Effector memory CD8-positive, alpha-beta T cell (primary cell): ENCODE results near the gene MPP2.

Experiments used
- ATAC-seq: fragments of 150-1000 bp; cut with Tn5 transposase; replicated peaks from 2 replicates; pipeline ENCODE4 v1.10.0; 2021; ENCODE audit warnings: mild to moderate bottlenecking, moderate library complexity
- DNase-seq, 3 experiments: peaks; one replicate each; pipeline ENCODE4 v3.0.0; 2021
- H3K27ac Mint-ChIP-seq, 2 donors: one replicate each; pipeline ENCODE4 v1.8.0; 2022; ENCODE audit warnings: mild to moderate bottlenecking in 2 of 2, mixed read lengths in 2 of 2, moderate library complexity in 2 of 2
- H3K27me3 Mint-ChIP-seq, 2 donors: one replicate each; pipeline ENCODE4 v1.8.0; 2022; ENCODE audit warnings: mixed read lengths in 2 of 2
- H3K36me3 Mint-ChIP-seq: one replicate; pipeline ENCODE4 v1.8.0; 2022; ENCODE audit warnings: mild to moderate bottlenecking, moderate library complexity, mixed read lengths; ENCODE audit not compliant: insufficient read depth
- H3K4me1 Mint-ChIP-seq, 2 donors: one replicate each; pipeline ENCODE4 v1.8.0; 2022; ENCODE audit warnings: low read depth in 2 of 2, mixed read lengths in 2 of 2
- H3K4me3 Mint-ChIP-seq, 2 donors: one replicate each; pipeline ENCODE4 v1.8.0; 2022; ENCODE audit warnings: mild to moderate bottlenecking in 2 of 2, mixed read lengths in 2 of 2, moderate library complexity in 2 of 2
- H3K9me3 Mint-ChIP-seq, 2 donors: one replicate each; pipeline ENCODE4 v1.8.0; 2022; ENCODE audit warnings: mixed read lengths in 2 of 2

MPP2 gene

DNA sequence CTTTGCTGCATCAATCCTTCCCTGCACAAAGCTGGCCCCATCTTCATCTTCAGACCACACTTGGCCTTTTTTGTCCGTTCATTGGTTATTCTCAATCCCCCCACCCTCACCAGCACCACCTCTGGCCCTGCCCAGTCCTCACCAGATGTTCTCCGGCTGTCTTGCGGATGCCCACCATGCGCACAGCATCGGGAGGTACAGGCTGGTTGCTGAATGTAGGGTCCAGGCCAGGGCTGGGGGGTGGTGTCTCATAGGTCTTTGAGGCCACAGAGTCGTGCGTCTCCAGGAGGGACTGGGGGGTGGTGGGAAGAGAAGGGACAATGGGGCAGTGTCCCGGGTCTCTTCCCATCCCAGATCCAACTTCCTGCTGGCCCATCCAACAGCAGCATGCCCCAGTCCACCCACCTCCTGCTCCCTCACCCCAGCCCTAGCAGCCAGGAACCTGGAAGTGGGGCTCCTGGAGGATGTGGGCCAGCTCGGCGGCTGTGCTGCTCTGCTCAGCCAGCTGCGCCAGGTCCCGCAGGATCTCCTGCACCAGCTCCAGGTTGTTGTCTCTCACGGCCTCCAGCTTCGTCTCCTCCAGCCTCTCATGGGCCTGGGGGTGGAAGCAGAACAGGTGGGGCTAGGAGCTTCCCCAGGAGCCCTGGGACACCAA, 24.4 kb downstream of the MPP2 start:
- H3K27ac Mint-ChIP-seq = peak overlapping the region in 1 of 2 donors; percentile 62
- H3K36me3 Mint-ChIP-seq = no peaks in the 10 kb centered on the region
- H3K9me3 Mint-ChIP-seq = no peaks in the 10 kb centered on the region
- DNase-seq = no peak
- H3K27me3 Mint-ChIP-seq = peaks cover 22 to 30% of the 10 kb centered on the region in 2 donors
- no peak for ATAC-seq
- peaks cover 3% of the 10 kb centered on the region in 2 donors for H3K4me1 Mint-ChIP-seq
- no peak overlapping the region for H3K4me3 Mint-ChIP-seq

DNA sequence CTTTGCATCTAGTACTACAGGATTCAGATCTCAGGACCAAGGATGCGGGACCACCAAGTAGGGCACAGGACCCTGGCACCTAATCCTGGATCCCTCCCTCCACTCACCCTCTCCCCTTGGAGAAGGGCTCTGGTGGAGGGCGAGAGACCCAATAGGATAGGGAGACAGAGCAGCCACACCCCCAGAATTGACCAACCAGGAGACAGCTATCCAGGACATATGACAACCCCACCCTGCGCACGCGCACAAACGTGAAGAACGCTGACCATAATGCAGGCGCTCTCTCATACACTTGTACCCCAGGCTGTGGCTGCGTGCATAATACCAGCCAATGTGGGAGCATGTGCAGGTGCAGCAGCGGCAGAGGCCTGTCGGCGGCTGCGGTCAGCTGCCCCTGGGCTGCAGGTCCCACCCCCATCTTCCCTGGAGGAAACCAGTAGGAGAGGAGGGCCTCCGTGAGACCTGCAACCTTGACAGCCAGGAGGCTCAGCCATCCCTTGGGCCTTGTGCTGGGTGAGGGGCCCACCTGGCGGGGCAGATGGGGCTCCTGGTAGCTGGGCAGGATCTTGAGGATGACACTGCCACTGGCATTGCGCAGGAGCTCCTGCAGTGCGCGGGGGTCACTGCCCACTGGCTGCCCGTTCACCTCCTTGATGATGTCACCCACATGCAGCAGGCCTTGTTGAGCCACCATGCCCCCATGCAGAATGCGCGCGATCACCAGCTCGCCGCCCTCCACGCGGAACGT, 25.4 kb downstream of the MPP2 start:
- no peaks in the 10 kb centered on the region for H3K36me3 Mint-ChIP-seq
- H3K27ac Mint-ChIP-seq = no peak overlapping the region
- peaks cover 17 to 30% of the 10 kb centered on the region in 2 donors for H3K27me3 Mint-ChIP-seq
- DNase-seq (no peak), ATAC-seq (no peak)
- H3K4me3 Mint-ChIP-seq = no peak overlapping the region
- no peaks in the 10 kb centered on the region for H3K9me3 Mint-ChIP-seq
- peaks cover 3% of the 10 kb centered on the region in 2 donors for H3K4me1 Mint-ChIP-seq

DNA sequence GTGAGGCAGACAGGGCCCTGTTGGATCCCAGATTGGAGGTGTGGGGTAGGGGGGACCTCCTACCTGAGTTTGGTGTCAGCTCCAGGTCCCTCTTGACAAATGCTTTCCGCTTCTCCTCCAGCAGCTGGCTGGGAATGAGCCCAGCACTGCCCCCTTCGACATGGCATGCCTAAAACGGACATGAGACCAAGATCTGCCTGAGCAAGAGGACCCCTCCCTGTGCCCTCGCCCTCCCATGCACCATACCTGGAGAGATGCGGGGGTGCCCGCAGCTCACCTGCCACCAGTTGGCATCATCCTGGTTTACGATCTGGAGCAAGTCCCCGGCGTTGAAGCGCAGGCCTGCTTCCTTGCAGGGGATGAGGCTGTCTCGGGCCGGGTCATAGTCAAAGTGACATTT, 26.2 kb downstream of the MPP2 start:
- H3K27me3 Mint-ChIP-seq = peaks cover 17 to 30% of the 10 kb centered on the region in 2 donors
- H3K4me3 Mint-ChIP-seq = no peak overlapping the region
- no peaks in the 10 kb centered on the region for H3K36me3 Mint-ChIP-seq
- DNase-seq (no peak), ATAC-seq (no peak)
- H3K9me3 Mint-ChIP-seq = no peaks in the 10 kb centered on the region
- peaks cover 3% of the 10 kb centered on the region in 2 donors for H3K4me1 Mint-ChIP-seq
- no peak overlapping the region for H3K27ac Mint-ChIP-seq

DNA sequence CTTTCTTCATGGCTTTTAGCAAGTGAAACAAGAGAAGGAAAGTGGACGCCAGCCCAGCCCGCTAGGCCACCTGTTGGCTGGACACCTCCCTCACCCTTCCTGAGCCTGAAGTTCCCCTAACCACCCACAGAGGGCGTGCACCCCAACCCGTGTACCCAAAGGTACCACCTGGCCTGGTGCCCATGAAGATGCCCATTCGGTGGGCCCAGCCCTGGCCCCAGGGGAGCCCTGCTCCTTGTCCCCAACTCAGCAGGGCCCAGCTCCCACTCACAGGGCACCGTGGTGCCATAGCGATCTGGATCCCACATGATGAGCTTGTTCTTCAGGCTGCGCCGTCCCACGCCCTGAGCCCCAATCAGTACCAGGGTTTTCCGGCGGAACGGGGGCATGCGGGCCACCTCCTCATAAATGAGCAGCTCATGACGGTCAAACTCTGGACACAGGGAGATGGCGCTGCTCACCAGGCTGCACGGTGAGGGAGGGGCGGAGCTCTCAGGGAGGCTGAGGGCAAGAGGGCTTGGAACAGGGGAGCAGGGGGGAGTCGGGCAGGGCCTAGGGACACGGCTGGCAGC, 26.8 kb downstream of the MPP2 start:
- Mint-ChIP-seq H3K27me3 (peaks cover 17 to 30% of the 10 kb centered on the region in 2 donors), H3K9me3 (no peaks in the 10 kb centered on the region), H3K4me1 (peaks cover 3% of the 10 kb centered on the region in 2 donors), H3K27ac (no peak overlapping the region), H3K36me3 (no peaks in the 10 kb centered on the region), H3K4me3 (no peak overlapping the region)
- peak; percentile 53 for ATAC-seq
- DNase-seq = peak; percentile 29 to 38 (median 37)

DNA sequence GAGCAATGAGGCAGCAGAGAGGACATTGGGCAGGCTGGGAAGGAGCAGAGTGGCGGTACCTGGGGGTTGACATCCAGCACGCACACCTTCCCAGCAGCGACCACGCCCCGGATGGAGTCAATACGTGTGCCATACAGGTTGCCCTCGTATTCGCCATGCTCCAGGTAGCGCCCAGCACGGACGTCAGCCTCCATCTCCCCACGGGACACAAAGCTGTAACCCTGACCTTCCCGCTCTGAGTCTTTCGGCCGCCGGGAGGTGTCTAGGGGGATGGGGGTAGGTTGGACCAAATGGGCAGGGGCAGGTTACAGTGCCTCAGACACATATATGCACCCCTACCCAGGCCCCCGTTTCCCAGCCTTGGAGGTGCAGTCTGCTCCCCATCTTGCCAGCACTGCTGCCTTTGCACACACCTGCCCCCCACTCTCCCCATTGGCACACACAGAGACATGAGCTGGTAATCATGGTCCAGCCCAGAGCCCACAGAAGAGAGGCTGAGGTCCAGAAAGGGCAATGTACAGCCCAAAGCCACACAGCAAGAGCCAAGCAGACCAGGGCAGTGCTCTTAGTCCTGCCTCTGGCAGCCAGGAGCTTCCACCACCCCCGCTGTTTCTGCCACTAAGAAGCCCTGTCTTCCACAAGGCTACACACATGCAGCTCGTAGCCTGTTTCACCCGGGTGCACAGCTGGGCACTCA, 27.5 kb downstream of the MPP2 start:
- Mint-ChIP-seq H3K36me3 (no peaks in the 10 kb centered on the region), H3K27me3 (peaks cover 17 to 37% of the 10 kb centered on the region in 2 donors), H3K27ac (no peak overlapping the region), H3K9me3 (no peaks in the 10 kb centered on the region), H3K4me3 (no peak overlapping the region), H3K4me1 (peaks cover 3% of the 10 kb centered on the region in 2 donors)
- DNase-seq (no peak), ATAC-seq (no peak)

DNA sequence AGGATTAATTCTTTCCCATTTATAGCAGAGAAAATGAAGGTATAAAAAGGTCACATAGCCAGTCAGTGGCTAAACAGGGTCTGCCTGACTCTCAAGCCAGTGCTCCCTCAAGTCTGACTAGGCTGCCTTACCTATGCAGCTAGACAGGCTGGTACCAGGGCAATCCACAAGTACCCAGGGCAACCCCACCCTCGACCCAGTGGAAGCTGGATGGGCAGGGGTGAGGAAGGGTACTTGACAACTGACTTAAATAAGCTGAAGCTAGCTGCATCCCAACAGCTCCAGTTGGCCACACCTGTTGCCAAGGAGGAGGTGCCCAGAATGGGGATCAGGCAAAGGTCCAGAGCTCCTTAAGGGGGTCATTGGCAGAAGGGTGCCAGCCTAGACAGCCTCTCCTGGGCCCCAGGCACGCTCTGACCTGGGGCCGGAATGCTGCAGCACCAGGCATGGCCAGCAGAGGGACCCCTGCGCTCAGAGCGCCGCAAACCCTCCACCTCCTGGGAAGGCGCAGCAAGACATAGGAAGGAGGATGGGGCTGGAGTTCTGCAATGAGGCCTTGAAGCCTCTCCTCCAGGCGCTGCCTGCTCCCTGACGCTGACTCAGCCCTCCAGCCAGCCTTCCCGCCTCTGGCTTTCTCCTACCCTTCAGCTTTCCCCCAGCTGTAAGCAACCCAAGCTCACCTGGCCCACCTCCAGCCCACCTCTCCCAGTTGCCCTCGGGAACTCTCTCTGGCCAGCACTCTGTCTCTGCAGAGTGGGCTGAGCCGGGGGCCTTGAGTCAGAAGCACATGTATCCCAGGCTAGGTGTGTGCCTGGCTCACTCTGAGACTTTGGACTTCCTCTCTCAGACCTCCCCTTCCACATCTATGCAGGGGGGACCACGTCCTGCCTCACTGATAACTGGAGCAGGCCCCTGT, 28.8 kb downstream of the MPP2 start:
- peak; percentile 56 to 68 (median 66) for DNase-seq
- Mint-ChIP-seq H3K36me3 (no peaks in the 10 kb centered on the region), H3K27me3 (peaks cover 25 to 44% of the 10 kb centered on the region in 2 donors), H3K4me3 (no peak overlapping the region), H3K4me1 (peaks cover 3% of the 10 kb centered on the region in 2 donors), H3K9me3 (no peaks in the 10 kb centered on the region), H3K27ac (no peak overlapping the region)
- ATAC-seq = peak; percentile 87

DNA sequence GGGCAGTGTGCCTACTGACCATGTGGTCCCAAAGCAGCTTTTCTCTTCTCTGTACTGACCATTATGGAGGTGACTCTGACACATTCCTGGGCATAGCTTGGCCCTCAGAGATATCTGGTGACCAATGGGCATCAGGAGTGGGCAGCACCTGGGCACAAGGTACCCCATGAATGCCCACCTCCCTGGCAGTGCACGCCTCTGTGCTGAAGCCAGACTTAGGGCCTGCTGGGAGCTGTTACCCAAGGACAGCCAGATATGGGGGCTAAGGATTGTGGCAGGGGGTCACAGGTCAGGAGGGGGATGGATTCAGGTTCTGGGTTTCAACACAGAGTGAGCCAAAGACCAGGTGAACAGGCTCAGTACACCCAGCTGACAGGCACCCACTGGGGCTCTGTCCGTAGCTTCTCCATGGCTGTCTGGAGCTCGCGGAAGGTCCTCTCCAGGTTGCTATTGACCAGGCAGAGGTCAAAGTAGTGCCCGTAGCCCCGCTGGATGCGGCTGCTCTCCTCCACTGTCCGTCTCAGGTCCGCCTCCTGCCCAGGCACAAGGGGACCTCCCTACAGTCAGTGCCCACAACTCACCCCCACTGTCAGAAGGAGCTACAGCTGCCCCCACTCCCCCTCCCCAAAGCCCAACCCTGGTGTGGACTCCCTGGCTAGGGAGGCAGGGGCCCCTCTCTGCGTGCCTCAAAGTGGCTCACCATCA, 29.7 kb downstream of the MPP2 start:
- Mint-ChIP-seq H3K27me3 (peaks cover 34 to 44% of the 10 kb centered on the region in 2 donors), H3K36me3 (no peaks in the 10 kb centered on the region), H3K4me3 (no peak overlapping the region), H3K27ac (no peak overlapping the region), H3K9me3 (no peaks in the 10 kb centered on the region), H3K4me1 (peaks cover 3% of the 10 kb centered on the region in 2 donors)
- DNase-seq (no peak), ATAC-seq (no peak)

DNA sequence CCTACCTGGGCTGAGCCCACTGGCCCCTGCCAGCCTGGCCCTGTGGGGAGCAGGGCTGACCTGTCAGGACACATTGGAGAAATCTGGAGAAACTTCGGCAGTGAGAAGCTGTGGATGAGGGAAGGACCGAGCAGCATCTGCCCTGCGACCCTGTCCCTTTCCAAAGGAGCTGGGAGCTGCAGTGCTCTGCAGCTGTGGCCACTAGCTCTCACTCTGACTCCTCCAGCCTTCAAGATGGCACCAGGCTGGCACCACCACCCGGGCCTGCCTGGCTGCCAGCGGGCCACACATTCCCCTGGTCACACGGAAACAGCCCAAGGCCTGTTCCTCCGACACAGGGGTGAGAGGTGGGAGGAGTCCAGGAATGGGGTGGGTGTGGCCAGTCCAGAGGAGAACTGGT, 30.3 kb downstream of the MPP2 start:
- no peak overlapping the region for H3K27ac Mint-ChIP-seq
- H3K4me3 Mint-ChIP-seq = no peak overlapping the region
- DNase-seq (no peak), ATAC-seq (no peak)
- no peaks in the 10 kb centered on the region for H3K9me3 Mint-ChIP-seq
- H3K36me3 Mint-ChIP-seq = no peaks in the 10 kb centered on the region
- peaks cover 3% of the 10 kb centered on the region in 2 donors for H3K4me1 Mint-ChIP-seq
- H3K27me3 Mint-ChIP-seq = peaks cover 40 to 48% of the 10 kb centered on the region in 2 donors

DNA sequence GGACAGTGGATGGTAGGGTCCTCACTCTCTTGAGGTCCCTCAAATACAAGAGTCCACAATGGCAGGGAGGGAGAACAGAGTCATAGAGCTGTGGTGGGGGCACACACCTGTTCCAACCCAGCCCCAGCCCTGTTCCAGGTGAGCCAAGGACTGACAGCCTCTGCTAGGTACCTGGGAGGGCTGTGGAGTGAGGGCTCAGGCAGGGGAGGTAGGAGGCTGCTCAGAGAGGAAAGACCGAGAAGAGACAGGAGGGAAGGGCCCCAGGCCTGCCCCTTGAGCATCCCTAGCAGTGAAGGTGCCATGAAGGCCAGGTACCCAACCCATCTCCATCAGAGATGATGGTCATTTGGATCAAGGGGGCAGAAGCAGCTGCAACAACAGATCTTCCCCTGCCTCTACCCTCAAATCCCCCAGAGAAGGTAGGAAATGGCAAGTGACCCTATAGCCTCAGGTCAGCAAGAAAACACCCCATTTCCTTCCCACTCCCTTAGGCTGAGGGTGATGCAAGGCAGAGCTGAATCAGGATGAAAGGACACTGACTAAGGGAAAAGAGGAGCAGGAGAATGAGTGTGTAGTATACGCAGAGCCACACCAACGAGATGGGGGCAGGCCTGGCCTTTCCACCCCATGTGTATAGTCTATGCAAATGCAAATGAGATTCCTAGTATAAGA, 31.7 kb downstream of the MPP2 start:
- Mint-ChIP-seq H3K36me3 (no peaks in the 10 kb centered on the region), H3K27ac (no peak overlapping the region), H3K27me3 (peaks cover 40 to 60% of the 10 kb centered on the region in 2 donors), H3K4me3 (no peak overlapping the region), H3K4me1 (peaks cover 3% of the 10 kb centered on the region in 2 donors), H3K9me3 (no peaks in the 10 kb centered on the region)
- DNase-seq = no peak
- no peak for ATAC-seq

DNA sequence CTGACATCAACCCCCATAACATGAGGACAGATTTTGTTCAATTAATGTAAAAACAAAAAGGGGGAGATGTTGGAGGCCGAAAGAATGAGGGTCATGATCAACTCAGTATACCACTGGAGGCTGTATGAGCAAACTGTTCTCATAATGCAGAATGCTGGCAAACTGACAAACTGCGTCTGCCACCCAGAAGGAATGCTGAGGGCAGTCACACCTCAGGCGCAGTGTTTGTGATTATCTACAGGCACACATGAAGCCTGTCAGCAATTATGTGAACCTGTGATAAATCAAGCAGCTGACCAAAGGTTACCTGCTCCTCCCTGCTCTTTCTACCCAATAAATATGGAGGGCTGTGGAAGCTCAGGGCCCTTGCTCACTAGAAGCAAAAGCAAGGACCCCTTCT, 33.0 kb downstream of the MPP2 start:
- H3K9me3 Mint-ChIP-seq = no peaks in the 10 kb centered on the region
- H3K36me3 Mint-ChIP-seq = no peaks in the 10 kb centered on the region
- peaks cover under 1 to 3% of the 10 kb centered on the region in 2 donors for H3K4me1 Mint-ChIP-seq
- no peak for ATAC-seq
- no peak overlapping the region for H3K27ac Mint-ChIP-seq
- no peak for DNase-seq
- H3K4me3 Mint-ChIP-seq = no peak overlapping the region
- peaks cover 45 to 65% of the 10 kb centered on the region in 2 donors for H3K27me3 Mint-ChIP-seq

DNA sequence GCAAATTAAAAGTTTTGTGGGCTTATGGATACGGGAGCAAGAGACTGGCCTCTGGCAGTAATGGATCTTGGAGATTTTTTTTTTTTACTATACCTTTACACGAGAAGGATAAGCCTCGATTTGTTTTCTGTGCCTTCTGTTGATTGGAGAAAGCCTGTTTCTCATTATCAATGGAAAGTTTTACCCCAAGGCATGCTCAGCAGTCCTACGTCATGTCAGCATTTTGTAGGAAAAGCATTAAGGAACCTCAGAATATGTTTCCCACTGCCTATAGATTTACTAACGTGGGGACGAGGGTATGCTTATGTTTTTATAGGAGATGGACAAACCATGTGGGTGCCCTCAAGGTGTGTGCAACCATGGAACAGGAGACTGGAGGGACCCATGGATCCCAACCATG, 33.5 kb downstream of the MPP2 start:
- no peaks in the 10 kb centered on the region for H3K9me3 Mint-ChIP-seq
- no peaks in the 10 kb centered on the region for H3K36me3 Mint-ChIP-seq
- no peak for DNase-seq
- peaks cover 41 to 65% of the 10 kb centered on the region in 2 donors for H3K27me3 Mint-ChIP-seq
- H3K4me3 Mint-ChIP-seq = no peak overlapping the region
- ATAC-seq = no peak
- H3K4me1 Mint-ChIP-seq = peaks cover 0 to 2% of the 10 kb centered on the region in 2 donors
- H3K27ac Mint-ChIP-seq = no peak overlapping the region

DNA sequence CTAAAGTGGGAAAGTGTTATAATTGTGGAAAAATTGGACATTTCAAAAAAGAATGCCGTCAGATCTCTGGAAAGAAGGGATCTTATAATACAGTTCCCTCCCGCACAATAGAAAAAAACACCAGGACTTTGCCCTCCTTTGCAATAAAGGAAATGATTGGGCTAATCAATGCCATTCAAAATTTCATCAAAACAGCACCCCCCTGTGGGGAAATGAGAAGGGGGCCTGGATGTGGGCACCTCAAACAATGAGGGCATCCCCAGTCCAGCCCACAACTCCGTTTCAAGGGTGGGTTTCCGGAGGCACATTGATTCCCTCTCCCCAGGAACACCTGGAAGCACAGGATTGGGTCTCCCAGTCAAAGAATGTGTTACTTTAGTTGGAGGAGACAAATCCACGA, 34.2 kb downstream of the MPP2 start:
- no peak overlapping the region for H3K4me3 Mint-ChIP-seq
- no peaks in the 10 kb centered on the region for H3K4me1 Mint-ChIP-seq
- H3K27me3 Mint-ChIP-seq = peaks cover 46 to 68% of the 10 kb centered on the region in 2 donors
- H3K9me3 Mint-ChIP-seq = no peaks in the 10 kb centered on the region
- DNase-seq = no peak
- H3K27ac Mint-ChIP-seq = no peak overlapping the region
- ATAC-seq = no peak
- H3K36me3 Mint-ChIP-seq = no peaks in the 10 kb centered on the region
